Muscle layer of duodenum (tissue), 2 donors: ENCODE results near the gene METTL8.

Experiments
- H3K27ac ChIP-seq: one replicate; pipeline ENCODE4 v1.7.0; 2013; ENCODE audit warnings: mild to moderate bottlenecking, low read length
- H3K27me3 ChIP-seq: one replicate; pipeline ENCODE4 v1.7.0; 2013; ENCODE audit warnings: low read depth, mild to moderate bottlenecking, control low read depth, low read length
- H3K36me3 ChIP-seq, 2 donors: one replicate each; pipeline ENCODE4 v1.7.0; 2013; ENCODE audit warnings: low read length in 2 of 2, control low read depth in 1 of 2, mild to moderate bottlenecking in 1 of 2; ENCODE audit not compliant: insufficient read depth in 2 of 2, control insufficient read depth in 1 of 2
- H3K4me1 ChIP-seq, 2 donors: one replicate each; pipeline ENCODE4 v1.7.0; 2013; ENCODE audit warnings: low read length in 2 of 2, mild to moderate bottlenecking in 2 of 2, control low read depth in 1 of 2, moderate library complexity in 1 of 2; ENCODE audit not compliant: insufficient read depth in 2 of 2, control insufficient read depth in 1 of 2
- H3K4me3 ChIP-seq, 2 donors: one replicate each; pipeline ENCODE4 v1.7.0; 2013; ENCODE audit warnings: low read length in 2 of 2, low read depth in 1 of 2, mild to moderate bottlenecking in 1 of 2
- H3K9me3 ChIP-seq, 2 donors: one replicate each; pipeline ENCODE4 v1.7.0; 2013; ENCODE audit warnings: low read length in 2 of 2, control low read depth in 1 of 2, mild to moderate bottlenecking in 1 of 2; ENCODE audit not compliant: control insufficient read depth in 1 of 2
- donor health status: healthy.

Gene METTL8

GRCh38 chr2:171452773-171453172 lies 19.0 kb upstream of the METTL8 start:
- Histone ChIP-seq H3K36me3 (peaks cover 18 to 39% of the 10 kb centered on the region in 2 donors), H3K27ac (no peak overlapping the region), H3K4me1 (no peaks in the 10 kb centered on the region), H3K9me3 (no peaks in the 10 kb centered on the region), H3K27me3 (no peaks in the 10 kb centered on the region), H3K4me3 (no peak overlapping the region)

DNA sequence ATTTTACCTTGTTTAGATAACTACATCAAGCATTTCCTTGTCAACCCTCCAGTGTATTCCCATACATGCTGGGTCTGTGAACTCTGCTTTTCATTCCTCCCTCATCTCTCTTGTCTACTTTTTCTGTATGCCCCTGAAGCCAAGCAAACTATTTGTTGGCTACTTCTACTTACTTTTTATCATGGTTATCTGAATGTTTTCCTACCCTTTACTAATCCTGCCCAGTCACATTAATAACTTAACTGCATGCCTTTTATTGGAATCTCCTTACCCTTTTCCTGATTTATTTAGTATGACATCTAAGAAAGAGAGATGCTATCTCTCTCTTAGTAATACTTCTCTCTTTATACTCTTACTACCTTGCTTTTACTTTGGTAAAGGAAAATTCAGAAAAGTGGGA lies 17.3 kb upstream of the METTL8 start:
- Histone ChIP-seq H3K4me3 (no peak overlapping the region), H3K9me3 (no peaks in the 10 kb centered on the region), H3K36me3 (peaks cover 18 to 41% of the 10 kb centered on the region in 2 donors), H3K27ac (no peak overlapping the region), H3K4me1 (no peaks in the 10 kb centered on the region), H3K27me3 (no peaks in the 10 kb centered on the region)

DNA sequence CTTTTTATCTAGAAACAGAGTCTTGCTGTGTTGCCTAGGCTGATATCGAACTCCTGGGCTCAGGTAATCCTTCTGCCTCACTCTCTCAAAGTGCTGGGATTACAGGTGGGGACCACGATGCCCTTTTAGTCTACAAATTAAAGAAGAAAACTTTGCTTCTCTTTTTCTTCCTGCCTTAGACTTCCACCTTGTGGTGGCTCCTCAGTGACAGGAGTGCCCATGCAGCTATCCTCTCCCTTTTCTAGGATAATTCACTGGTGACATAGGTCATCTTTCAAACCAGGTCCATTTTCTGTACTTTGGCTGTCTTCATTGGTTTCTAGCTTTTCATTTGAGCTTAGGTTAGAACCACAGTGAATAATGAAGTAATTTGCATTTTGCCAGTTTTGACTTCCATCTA lies 13.9 kb upstream of the METTL8 start:
- no peaks in the 10 kb centered on the region for H3K27me3 ChIP-seq
- H3K27ac ChIP-seq, result no peak overlapping the region
- H3K36me3 ChIP-seq, result peaks cover 12 to 33% of the 10 kb centered on the region in 2 donors

GRCh38 chr2:171441470-171441869 lies 7.7 kb upstream of the METTL8 start:
- H3K36me3 ChIP-seq, result peaks cover 21 to 41% of the 10 kb centered on the region in 2 donors
- no peak overlapping the region for H3K27ac ChIP-seq
- H3K4me3 ChIP-seq, result no peak overlapping the region
- H3K4me1 ChIP-seq, result no peaks in the 10 kb centered on the region
- H3K27me3 ChIP-seq, result no peaks in the 10 kb centered on the region
- no peaks in the 10 kb centered on the region for H3K9me3 ChIP-seq

More for the DNA sequence above, 13.9 kb upstream of the METTL8 start:
- H3K4me3 ChIP-seq, result no peak overlapping the region
- H3K4me1 ChIP-seq, result no peaks in the 10 kb centered on the region
- no peaks in the 10 kb centered on the region for H3K9me3 ChIP-seq

DNA sequence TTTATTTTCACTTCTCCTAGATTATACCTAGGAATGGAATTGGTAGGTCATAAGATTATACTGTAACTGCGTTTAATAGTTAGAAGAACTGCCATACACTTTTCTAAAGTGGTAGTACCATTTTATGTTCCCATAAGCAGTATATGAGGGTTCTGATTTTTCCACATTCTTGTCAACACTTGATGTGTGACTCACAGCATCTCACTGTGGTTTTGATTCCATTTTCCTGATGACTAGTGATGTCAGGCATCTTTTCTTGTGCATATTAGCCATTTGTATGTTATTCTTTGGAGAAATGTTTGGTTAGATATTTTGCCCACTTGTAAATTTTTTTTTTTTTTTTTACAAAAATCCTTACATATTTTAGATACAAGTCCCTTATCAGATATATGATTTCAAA lies 2.5 kb upstream of the METTL8 start:
- no peak overlapping the region for H3K4me3 ChIP-seq
- H3K9me3 ChIP-seq, result no peaks in the 10 kb centered on the region
- H3K27ac ChIP-seq, result no peak overlapping the region
- H3K4me1 ChIP-seq, result peaks cover 0 to 25% of the 10 kb centered on the region in 2 donors
- peaks cover 12 to 35% of the 10 kb centered on the region in 2 donors for H3K36me3 ChIP-seq
- H3K27me3 ChIP-seq, result no peaks in the 10 kb centered on the region

DNA sequence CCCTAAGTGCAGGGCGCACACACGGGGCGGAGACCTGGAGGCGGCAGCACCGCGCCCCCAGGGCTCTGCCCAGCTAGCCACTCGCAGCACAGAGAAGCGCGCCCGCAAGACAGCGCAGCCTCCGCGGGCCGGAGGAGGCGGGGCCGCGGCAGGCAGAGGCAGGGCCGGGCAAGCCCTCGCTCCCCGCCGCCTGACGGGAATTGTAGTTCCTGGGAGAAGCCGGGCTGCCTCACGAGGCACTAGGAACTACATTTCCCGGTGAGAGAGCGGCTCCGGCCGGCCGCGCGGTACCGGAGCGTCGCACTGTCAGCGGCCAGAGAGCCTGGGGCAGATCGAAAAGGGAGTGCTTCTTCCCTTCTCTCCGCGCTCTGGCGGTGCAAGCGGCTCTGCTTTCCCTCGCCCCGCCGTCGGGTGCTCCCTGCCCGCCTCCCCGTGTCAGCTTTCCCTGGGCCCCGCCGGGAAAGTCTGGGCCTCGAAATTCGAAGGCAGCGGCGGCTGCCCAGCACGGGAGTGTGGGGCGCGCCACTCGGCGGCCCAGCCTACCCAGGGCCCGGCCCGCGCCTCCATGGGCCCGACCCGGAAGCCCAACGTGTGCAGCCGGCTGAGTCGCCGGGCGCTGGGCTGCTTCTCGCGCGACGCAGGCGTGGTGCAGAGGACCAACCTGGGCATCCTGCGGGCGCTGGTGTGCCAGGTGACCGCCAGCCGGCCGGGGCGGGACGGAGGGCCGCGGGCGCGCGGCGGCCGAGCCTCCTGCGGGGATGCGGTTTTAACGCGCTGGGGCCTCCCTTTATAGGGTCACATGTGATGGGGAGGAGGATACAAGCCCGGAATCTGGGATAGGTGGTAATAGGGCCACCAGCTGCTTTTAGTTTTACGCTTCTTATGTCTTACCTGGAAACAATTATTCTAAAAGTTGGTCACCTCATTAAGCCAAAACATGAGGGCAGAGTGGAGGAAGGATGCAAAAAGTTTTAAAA lies 511 bp upstream of the METTL8 start, which contains the start of gene DCAF17:
Gene DCAF17 (plus strand): TSS at position 214 of the 977 bp plus-strand sequence. CDS start 352 bp downstream, at position 566.
- Histone ChIP-seq H3K36me3 (peaks cover 0 to 17% of the 10 kb centered on the region in 2 donors), H3K4me3 (peak within 1 kb of the TSS; percentile 83 to 93), H3K4me1 (peaks cover 0 to 29% of the 10 kb centered on the region in 2 donors), H3K9me3 (no peaks in the 10 kb centered on the region), H3K27ac (peak within 1 kb of the TSS; percentile 84), H3K27me3 (no peaks in the 10 kb centered on the region)

- Histone ChIP-seq H3K9me3 (no peaks in the 10 kb centered on the region), H3K4me3 (peak overlapping the region; percentile 83 to 93), H3K27me3 (no peaks in the 10 kb centered on the region), H3K36me3 (peaks cover 0 to 12% of the 10 kb centered on the region in 2 donors), H3K27ac (peak overlapping the region; percentile 84), H3K4me1 (peaks cover 0 to 29% of the 10 kb centered on the region in 2 donors)
Measured at GRCh38 chr2:171432969-171433762, 624 bp downstream of the METTL8 start.

- Histone ChIP-seq H3K36me3 (peaks cover 0 to 8% of the 10 kb centered on the region in 2 donors), H3K27ac (no peak overlapping the region), H3K9me3 (no peaks in the 10 kb centered on the region), H3K4me1 (peaks cover 0 to 29% of the 10 kb centered on the region in 2 donors), H3K27me3 (no peaks in the 10 kb centered on the region), H3K4me3 (no peak overlapping the region)
Measured at GRCh38 chr2:171432206-171432968, 1.4 kb downstream of the METTL8 start.

DNA sequence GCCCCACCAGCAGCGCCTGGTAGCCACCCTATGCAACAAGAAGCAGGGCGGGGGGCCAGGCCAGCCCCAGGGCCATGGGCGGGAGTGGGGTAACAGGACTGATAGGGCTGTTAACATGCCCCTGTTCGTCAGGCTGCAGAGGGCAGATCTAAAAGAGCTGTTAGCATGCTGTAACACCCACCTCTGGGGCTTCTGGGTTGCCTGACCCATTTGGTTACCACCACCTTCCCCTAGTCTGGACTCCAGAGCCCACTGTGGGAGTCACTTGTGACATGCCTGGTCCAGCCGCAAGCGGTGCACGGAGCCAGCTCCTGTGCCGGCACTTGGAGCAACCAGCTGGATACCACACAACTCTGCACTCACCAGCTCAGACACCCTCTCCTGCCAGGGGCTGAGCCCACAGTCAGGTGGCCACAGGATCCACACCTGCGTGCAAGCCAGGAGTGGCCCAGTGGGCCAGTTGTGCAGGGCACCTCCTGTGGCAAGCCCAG lies 2.1 kb downstream of the METTL8 start:
- H3K27ac ChIP-seq, result no peak overlapping the region
- peaks cover 0 to 29% of the 10 kb centered on the region in 2 donors for H3K4me1 ChIP-seq
- peaks cover 0 to 2% of the 10 kb centered on the region in 2 donors for H3K36me3 ChIP-seq
- no peaks in the 10 kb centered on the region for H3K27me3 ChIP-seq
- H3K9me3 ChIP-seq, result no peaks in the 10 kb centered on the region
- no peak overlapping the region for H3K4me3 ChIP-seq

- no peak overlapping the region for H3K27ac ChIP-seq
- H3K4me1 ChIP-seq, result peaks cover 0 to 29% of the 10 kb centered on the region in 2 donors
- H3K27me3 ChIP-seq, result no peaks in the 10 kb centered on the region
- no peaks in the 10 kb centered on the region for H3K9me3 ChIP-seq
- H3K4me3 ChIP-seq, result no peak overlapping the region
- H3K36me3 ChIP-seq, result no peaks in the 10 kb centered on the region
Measured at GRCh38 chr2:171430516-171431410, 3.0 kb downstream of the METTL8 start.
